Vagina (tissue), 2 donors: ENCODE data around the gene FOXRED1. TPM values are rescaled to one million over a fixed set of nuclear protein-coding genes. Genes with fewer than 3 reads are reported as not detected.
"Not testable (repeated sequence)": the region's sequence is repeated elsewhere in the genome, so short reads cannot be mapped to it uniquely, and the experiment has no call there.

Source experiments
- DNase-seq, 2 donors: peaks; one replicate each; pipeline ENCODE4 v3.0.0-alpha.2; 2017; ENCODE audit errors: extremely low spot score in 2 of 2
- H3K27ac ChIP-seq: fragments of 200-600 bp; sonication (generic); one replicate; pipeline ENCODE4 v1.5.1; 2019
- H3K27me3 ChIP-seq: fragments of 200-600 bp; sonication (generic); one replicate; pipeline ENCODE4 v1.5.1; 2019
- H3K36me3 ChIP-seq, 2 donors: fragments of 200-600 bp; sonication (generic); one replicate each; pipeline ENCODE4 v1.5.1; 2017 to 2019
- H3K4me1 ChIP-seq: fragments of 200-600 bp; sonication (generic); one replicate; pipeline ENCODE4 v1.5.1; 2019
- H3K4me3 ChIP-seq, 2 donors: fragments of 200-600 bp; sonication (generic); 1 replicate in 1 of 2; 2 replicates in 1 of 2; pipeline ENCODE4 v1.5.1; 2016 to 2019
- H3K9me3 ChIP-seq: fragments of 200-600 bp; sonication (generic); one replicate; pipeline ENCODE4 v1.5.1; 2019
- POLR2A ChIP-seq, 2 donors: fragments of 450-650 bp; IDR thresholded peaks; one replicate each; pipeline ENCODE4 v1.6.1; 2017; ENCODE audit warnings: antibody characterized with exemption in 2 of 2, mild to moderate bottlenecking in 2 of 2, moderate library complexity in 2 of 2
- POLR2AphosphoS5 ChIP-seq, 2 donors: sonication (generic); formaldehyde crosslinking; IDR thresholded peaks; one replicate each; pipeline ENCODE4 v1.9.0; 2017; ENCODE audit warnings: antibody characterized with exemption in 2 of 2, mild to moderate bottlenecking in 2 of 2, low read depth in 1 of 2; ENCODE audit not compliant: insufficient read depth in 1 of 2
- intact Hi-C: fragments of 100-400 bp; cut with DNase I; formaldehyde crosslinking; loops from one replicate; pipeline ENCODE4 v1.15.1; 2023
- total RNA-seq: library from RNA; depleted of rRNA; stranded (reverse); fragments of >200 nt; gene quantifications from one replicate; pipeline ENCODE4 v1.2.3, GENCODE V29; 2016
- TF ChIP-seq, protein P1 (sequence below), 3 experiments: fragments of 450-650 bp in 2 of 3; fragments of 200-600 bp in 1 of 3; sonication (generic) in 1 of 3; IDR thresholded peaks; one replicate each; pipeline ENCODE4 v1.5.1; 2017 to 2019; ENCODE audit warnings: antibody characterized with exemption in 3 of 3, mild to moderate bottlenecking in 2 of 3, moderate library complexity in 2 of 3

FOXRED1 gene
- total RNA-seq, 1 donor from 2014 or later = 16.7 TPM

DNA sequence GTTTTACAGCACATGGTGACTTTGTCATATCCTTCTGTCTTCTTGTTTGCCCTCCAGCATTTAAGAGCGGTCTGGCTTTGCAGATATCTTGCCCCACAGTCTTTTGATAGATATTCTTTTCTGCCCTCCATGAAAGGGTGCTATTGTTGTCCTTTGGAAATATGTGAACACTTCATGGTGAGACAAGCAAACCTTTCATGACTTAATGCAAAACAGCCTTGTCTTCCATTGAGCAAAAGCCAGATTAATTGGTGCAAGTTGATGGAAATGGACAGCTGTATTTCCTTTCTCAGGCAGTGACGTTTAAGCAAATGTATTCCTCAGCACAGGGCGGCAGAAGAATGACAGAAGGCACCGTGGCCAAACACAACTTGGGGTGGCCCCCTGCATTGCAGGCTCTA is 39.3 kb downstream of the FOXRED1 start:
- H3K4me3 ChIP-seq = no peak overlapping the region
- H3K4me1 ChIP-seq = peaks cover 15% of the 10 kb centered on the region
- no peaks in the 10 kb centered on the region for H3K27me3 ChIP-seq
- H3K36me3 ChIP-seq = peaks cover 0 to 7% of the 10 kb centered on the region in 2 donors
- DNase-seq = no peak
- H3K9me3 ChIP-seq = no peaks in the 10 kb centered on the region
- TF ChIP-seq POLR2AphosphoS5 (IDR thresholded peaks at IDR 0.05; ENCODE audit: insufficient read depth in 1 of 2, low read depth in 1 of 2) (no peak), POLR2A (IDR thresholded peaks at IDR 0.05) (no peak)
- TF ChIP-seq, protein P1, sequence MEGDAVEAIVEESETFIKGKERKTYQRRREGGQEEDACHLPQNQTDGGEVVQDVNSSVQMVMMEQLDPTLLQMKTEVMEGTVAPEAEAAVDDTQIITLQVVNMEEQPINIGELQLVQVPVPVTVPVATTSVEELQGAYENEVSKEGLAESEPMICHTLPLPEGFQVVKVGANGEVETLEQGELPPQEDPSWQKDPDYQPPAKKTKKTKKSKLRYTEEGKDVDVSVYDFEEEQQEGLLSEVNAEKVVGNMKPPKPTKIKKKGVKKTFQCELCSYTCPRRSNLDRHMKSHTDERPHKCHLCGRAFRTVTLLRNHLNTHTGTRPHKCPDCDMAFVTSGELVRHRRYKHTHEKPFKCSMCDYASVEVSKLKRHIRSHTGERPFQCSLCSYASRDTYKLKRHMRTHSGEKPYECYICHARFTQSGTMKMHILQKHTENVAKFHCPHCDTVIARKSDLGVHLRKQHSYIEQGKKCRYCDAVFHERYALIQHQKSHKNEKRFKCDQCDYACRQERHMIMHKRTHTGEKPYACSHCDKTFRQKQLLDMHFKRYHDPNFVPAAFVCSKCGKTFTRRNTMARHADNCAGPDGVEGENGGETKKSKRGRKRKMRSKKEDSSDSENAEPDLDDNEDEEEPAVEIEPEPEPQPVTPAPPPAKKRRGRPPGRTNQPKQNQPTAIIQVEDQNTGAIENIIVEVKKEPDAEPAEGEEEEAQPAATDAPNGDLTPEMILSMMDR (IDR thresholded peaks at IDR 0.05) = no peak
- intact Hi-C loops = loop anchor here (10.0 kb wide), 1 partner anchor 107 kb away; no protein-coding TSS in a partner anchor
- H3K27ac ChIP-seq = no peak overlapping the region

DNA sequence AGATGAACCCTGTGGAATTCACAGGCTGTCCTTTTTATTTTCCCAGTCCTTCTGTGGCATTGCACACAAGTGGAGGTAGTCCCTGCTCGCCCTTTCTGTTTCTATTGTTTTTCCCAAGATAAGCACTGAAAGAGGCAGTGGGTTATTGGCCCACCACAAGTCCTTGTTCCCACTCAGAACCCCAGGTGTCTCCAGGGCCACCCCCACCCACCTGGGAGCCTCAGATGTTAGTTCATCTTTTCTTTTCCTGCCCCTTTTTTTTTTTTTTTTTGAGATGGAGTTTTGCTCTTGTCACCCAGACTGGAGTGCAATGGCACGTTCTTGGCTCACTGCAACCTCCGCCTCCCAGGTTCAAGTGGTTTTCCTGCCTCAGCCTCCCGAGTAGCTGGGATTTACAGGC is 39.8 kb downstream of the FOXRED1 start:
- H3K4me3 ChIP-seq, H3K27me3 ChIP-seq, H3K27ac ChIP-seq, DNase-seq, H3K9me3 ChIP-seq, H3K36me3 ChIP-seq: not testable (repeated sequence)
- intact Hi-C loops = loop anchor here (10.0 kb wide), 1 partner anchor 106 kb away; no protein-coding TSS in a partner anchor
- H3K4me1 ChIP-seq = peaks cover 15% of the 10 kb centered on the region

DNA sequence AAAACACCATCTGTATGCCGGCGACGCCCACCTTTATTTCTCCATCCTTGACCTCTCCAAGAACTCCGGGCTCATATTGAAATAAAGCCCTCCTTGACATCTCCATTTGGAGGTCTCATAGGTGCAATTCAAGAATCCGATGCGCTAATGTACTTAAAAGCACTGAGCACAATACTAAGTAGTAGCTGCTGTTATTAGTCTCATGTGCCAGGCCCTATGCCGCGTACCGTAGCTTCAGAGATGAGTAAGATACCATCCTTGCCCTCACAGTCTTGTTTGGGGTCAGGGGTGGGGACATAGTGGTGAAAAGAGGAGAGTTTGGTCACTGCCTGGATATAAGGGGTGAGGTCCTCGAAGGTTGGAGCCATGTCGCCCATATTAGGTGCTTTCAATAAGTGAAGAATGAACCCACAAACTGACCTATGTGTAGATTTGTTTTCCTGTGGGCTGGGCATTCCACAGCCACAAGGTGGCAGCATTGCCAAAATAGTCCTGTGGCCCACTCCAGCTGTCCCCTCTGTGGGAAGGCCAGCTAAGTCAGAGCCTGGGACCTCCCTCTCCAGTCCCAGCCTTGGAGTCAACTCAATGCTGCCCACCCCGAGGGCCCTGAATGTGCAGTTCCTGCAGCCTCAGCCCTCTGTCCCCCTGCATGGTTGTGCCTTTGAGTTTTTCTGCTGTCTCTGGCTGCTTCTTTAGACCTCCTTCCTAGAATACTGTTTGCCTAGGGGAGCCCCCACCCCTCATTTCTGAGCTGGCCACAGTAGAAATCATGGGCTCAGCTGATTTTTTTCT is 41.4 kb downstream of the FOXRED1 start:
- Histone ChIP-seq H3K9me3 (no peaks in the 10 kb centered on the region), H3K36me3 (peaks cover 0 to 7% of the 10 kb centered on the region in 2 donors), H3K27ac (peak overlapping the region; percentile 38), H3K27me3 (no peaks in the 10 kb centered on the region), H3K4me1 (peaks cover 6% of the 10 kb centered on the region), H3K4me3 (no peak overlapping the region)
- no peak for DNase-seq
- TF ChIP-seq POLR2AphosphoS5 (IDR thresholded peaks at IDR 0.05; ENCODE audit: insufficient read depth in 1 of 2, low read depth in 1 of 2) (peak in 1 of 2 donors; percentile 13), POLR2A (IDR thresholded peaks at IDR 0.05) (no peak)
- TF ChIP-seq, protein P1 (IDR thresholded peaks at IDR 0.05) = peak; percentile 81 to 90 (median 89)
- intact Hi-C loops = loop anchor here (5.0 kb wide), 1 partner anchor 172 kb away; no protein-coding TSS in a partner anchor

DNA sequence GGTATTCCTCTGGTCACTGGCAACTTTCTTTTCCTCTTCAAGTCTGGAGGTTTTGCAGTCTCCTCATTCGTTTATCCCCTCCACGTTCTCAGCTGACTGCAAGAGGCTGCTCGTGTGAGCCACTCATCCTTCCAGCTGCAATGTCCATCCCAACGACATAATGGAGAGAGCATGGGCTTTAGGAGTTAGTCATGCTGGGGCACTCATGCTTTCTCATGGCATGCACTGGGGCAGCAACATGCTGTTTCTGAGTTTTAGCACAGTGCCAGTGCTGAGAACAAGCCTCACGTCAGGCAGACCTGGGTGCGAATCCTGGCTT is 42.0 kb downstream of the FOXRED1 start:
- TF ChIP-seq, protein P1 (IDR thresholded peaks at IDR 0.05) = no peak
- TF ChIP-seq POLR2A (IDR thresholded peaks at IDR 0.05) (no peak), POLR2AphosphoS5 (IDR thresholded peaks at IDR 0.05; ENCODE audit: insufficient read depth in 1 of 2, low read depth in 1 of 2) (no peak)
- Histone ChIP-seq H3K4me1 (peaks cover 6% of the 10 kb centered on the region), H3K27me3 (no peaks in the 10 kb centered on the region)

DNA sequence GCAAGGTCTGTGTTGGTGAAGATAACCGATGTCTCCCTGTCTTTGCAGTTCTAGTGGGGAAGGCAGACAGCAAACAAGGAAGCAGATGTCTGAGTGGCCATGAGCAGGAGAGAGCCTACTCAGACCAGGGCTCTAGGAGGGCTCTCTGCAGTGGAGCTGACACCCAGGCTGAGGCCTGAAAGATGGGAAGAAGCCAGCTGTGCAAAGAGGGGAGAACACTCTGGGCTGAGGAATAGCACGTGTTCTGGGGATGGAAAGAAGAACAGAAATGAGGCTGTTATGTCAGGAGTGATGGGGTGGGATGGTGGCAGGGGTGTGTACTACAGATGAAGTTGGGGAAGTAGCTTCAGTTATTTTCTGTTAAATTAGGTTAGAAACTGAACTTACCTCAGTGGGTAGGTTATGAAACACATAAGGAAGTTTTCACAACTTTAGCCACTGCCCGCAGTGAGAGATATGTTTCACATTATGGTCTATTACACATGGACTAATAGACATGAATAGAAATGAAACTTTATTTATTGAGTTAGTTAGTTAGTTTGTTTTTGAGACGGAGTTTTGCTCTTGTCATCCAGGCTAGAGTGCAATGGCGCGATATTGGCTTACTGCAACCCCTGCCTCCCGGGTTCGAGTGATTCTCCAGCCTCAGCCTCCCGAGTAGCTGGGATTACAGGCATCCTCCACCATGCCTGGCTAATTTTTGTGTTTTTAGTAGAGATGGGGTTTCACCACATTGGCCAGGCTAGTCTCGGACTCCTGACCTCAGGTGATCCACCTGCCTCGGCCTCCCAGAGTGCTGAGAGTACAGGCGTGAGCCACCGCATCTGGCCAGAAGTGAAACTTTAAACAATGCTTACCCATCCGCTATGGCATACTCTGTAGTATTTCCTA is 42.7 kb downstream of the FOXRED1 start:
- TF ChIP-seq, protein P1 (IDR thresholded peaks at IDR 0.05) = no peak
- TF ChIP-seq POLR2A (IDR thresholded peaks at IDR 0.05) = no peak
- TF ChIP-seq POLR2AphosphoS5 (IDR thresholded peaks at IDR 0.05; ENCODE audit: insufficient read depth in 1 of 2, low read depth in 1 of 2) = no peak
- no peak for DNase-seq

More for the DNA sequence above, 42.0 kb downstream of the FOXRED1 start:
- Histone ChIP-seq H3K4me3 (no peak overlapping the region), H3K27ac (peak overlapping the region; percentile 38), H3K36me3 (peaks cover 0 to 7% of the 10 kb centered on the region in 2 donors), H3K9me3 (no peaks in the 10 kb centered on the region)
- intact Hi-C loops = loop anchor here (5.0 kb wide), 1 partner anchor 171 kb away; no protein-coding TSS in a partner anchor
- no peak for DNase-seq

More for the DNA sequence above, 42.7 kb downstream of the FOXRED1 start:
- H3K4me1 ChIP-seq = peaks cover 6% of the 10 kb centered on the region
- H3K27me3 ChIP-seq = no peaks in the 10 kb centered on the region
- peaks cover 0 to 4% of the 10 kb centered on the region in 2 donors for H3K36me3 ChIP-seq
- H3K9me3 ChIP-seq = no peaks in the 10 kb centered on the region
- peak overlapping the region; percentile 38 for H3K27ac ChIP-seq
- intact Hi-C loops = loop anchor here (5.0 kb wide), 1 partner anchor 171 kb away; no protein-coding TSS in a partner anchor
- no peak overlapping the region for H3K4me3 ChIP-seq
